GM21737 (cell line): ENCODE results near the gene PCDHGA2.
"Not testable (repeated sequence)": the region's sequence is repeated elsewhere in the genome, so short reads cannot be mapped to it uniquely, and the experiment has no call there.

Source experiments
- ATAC-seq: cut with Tn5 transposase; IDR thresholded peaks from one replicate; pipeline ENCODE4 v1.9.1; 2021; ENCODE audit warnings: mild to moderate bottlenecking, moderate library complexity; ENCODE audit not compliant: unreplicated experiment

Gene PCDHGA2

DNA sequence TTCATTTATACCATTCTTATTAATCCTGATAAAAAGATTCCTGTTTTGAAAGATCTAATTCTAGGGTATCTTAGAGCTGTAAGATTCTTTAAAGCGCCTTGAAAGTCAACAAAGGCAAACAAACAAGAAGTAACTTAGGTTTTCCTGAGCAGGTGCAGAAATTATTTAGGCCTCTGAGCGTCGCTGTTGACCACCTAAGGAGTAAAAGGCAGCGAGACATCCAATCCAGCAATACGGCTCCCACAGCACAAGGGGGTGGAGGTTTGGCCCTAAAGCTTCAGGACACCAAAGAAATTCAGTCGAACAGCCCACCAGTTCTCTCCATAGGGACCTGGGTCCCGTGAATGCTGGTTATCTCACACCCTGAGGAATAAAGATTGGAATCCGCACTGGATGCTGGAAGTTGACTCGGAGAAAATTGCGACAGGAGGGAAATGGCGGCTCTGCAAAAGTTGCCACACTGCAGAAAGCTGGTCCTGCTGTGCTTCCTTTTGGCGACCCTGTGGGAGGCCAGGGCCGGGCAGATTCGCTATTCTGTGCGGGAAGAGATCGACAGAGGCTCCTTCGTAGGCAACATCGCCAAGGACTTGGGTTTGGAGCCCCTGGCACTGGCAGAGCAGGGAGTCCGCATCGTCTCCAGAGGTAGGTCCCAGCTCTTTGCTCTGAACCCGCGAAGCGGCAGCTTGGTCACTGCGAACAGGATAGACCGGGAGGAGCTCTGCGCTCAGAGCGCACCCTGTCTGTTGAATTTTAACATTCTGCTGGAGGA, at the start of gene PCDHGA2:
Gene PCDHGA2, plus strand, starts transcription at position 223 of the 769 bp plus-strand sequence.
- no peak for ATAC-seq

DNA sequence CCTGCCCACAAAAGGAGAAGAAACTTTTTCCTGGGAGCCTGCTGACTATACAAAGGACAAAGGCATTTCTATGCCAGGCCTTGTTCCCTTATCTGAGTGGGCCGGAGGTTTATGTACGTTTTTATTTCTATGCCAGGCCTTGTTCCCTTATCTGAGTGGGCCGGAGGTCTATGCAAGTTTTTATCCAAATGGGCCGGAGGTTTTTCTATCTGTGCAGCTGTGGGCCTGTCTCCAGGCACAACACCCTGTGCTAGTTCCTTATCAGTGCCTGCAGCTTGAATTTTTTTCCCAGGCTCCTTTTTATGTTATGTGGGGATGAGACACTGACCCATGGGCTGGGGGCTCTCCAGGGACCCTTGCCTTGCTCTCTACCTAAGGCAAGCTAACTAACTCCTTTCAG, 40.2 kb upstream of the PCDHGA2 start:
- no peak for ATAC-seq

DNA sequence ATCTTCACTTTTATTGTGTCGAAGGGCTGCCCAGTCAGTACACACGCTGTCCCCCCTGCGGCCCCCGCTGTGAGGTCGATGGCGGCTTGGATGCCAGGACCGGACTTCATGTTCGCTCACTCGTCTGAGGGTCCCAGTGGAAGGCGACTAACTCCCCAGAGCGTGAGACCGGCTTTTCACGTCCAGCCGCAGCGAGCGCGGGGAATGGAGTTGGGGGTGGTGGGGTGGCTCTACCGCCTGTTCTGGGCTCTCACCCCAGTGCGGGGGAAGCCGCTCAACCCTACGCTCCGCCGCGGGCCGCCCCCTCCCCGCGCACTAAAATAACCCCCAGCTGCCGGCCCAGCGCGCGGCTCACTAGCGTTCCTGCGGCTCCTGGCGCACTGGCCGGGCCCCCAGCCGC, 34.8 kb upstream of the PCDHGA2 start, which contains the start of gene SLC25A2:
Gene SLC25A2, minus strand, starts transcription at position 294 of the 400 bp plus-strand sequence. Its CDS starts 184 bp downstream, at position 110.
- ATAC-seq, result no peak

DNA sequence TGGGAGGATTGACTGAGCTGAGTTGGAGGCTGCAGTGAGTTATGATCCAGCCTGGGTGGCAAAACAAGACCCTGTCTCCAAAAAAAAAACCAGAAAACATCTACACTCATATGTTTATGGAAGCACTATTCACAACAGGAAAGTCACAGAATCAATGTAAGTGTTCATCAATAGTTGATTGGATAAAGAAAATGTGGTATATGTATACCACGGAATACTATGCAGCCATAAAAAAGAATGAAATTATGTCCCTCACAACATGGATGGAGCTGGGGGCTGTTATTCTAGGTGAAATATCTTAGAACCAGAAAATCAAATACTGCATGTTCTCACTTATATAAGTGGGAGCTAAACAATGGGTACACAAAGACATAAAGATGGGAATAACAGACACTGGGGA, 31.9 kb upstream of the PCDHGA2 start:
- no peak for ATAC-seq

DNA sequence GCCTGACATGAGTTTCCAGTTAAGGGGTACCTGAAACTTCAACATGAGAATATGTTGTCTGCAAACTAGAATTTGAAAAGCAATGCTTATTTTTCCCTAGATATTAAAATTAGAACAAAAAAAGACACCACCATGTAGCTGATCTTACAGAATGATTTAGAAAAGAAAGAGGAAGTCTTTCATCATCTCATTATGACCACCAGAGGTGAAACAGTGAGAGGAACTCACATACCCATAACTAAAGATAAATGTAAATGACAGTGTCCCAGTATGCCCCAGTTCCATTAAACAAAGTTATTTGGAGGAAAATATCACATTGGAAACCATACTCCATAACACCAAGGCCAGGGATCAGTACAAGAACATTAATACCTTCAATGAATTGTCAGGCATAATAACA, 24.8 kb upstream of the PCDHGA2 start:
- no peak for ATAC-seq

DNA sequence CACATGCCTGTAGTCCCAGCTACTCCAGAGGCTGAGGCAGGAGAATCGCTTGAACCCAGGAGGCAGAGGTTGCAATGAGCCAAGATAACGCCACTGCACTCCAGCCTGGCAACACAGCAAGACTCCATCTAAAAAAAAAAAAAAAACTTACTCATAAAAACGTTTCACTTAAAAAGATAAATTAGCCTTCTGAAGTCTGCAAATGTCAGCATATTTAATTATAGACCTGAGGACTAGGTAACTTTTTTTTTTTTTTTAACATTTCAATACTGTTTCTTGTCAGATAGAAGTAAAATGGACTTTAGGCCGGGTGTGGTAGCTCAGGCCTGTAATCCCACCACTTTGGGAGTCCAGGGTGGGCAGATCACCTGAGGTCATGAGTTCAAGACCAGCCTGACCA, 21.6 kb upstream of the PCDHGA2 start:
- not testable (repeated sequence) for ATAC-seq

DNA sequence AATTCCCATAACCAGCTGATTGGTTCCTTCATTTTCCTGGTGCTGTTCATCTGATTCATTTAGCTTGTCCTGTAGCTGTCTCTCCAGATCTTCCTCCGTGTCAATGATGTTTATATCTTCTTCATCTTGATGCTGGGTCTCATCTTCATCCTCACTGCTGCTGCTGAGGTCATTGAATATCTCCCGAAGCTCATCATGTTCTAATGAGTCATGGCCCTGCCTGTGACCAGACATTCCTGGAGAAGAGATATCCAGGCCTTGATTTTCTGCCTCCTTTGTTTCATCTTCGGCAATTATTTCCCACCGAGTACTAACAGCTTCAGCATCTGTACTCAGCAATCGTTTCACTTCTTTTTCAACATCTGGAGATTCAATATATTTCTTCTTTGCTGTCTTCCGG, 19.4 kb upstream of the PCDHGA2 start:
- no peak for ATAC-seq

DNA sequence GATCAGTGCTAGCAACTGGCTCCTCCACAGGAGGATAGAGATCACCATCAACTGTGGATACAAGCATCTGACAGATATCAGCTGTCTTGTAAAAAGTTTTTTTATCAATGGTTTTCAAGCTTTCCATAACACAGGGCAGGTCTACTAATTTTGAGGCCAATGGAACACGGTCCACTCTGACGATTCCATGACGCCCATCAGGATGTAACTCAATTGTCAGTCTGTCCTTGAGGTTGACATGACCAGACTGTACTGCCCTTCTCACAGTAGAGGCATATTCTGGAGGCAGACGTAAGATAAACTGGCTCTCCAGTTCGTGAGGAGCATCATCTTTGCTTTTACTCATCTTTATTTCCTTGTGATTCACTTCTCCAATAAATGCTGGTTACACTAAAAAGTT, 18.9 kb upstream of the PCDHGA2 start:
- ATAC-seq, result no peak

DNA sequence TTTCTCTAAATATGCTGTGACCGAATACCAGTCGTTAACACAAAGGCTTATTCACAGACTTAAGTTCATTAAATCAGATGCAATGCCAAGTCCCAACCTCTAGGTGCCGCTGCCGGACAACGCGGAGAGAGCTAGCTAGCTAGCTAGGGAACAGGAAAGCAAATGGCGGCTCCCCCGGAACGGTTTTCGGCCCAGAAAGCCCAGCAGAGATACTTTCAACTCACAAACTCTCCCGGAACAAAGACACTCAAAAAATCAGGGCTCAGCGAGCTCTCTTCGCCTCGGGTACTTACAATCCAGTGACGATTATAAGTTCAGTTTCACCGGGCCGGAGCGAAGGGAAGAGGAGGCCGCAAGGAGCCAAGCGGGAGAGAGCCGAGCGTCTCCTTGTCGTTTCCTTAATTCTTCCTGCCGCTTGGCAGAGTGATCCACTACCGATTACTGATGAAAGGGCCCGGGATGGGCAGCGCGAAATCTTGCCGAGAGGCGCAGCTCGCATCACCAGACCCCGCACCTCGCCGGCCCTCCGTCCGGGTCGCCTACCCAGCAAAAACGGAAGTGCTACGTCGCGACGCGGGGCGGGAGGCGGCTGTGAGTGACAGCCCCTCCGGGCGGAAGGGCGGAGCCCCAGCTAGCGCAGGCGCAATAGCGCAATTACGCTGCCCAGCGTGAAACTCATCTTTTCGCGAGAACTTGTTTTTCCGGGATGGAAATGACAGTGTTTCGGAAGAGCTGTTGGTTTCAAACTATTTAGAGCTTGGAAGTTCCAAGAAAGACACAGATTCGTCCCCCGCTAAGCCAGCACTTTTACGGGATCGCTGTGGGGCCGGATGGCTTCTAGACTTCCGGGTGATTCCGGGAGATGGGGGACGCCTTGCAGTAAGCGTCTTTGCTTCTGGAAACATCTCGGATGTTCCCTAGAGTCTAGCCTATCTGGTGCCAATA, 18.1 kb upstream of the PCDHGA2 start, which contains the start of gene TAF7:
Gene TAF7, minus strand, starts transcription at position 560 of the 945 bp plus-strand sequence. CDS start 740 bp downstream, outside the sequence.
- ATAC-seq, result peak; percentile 98

DNA sequence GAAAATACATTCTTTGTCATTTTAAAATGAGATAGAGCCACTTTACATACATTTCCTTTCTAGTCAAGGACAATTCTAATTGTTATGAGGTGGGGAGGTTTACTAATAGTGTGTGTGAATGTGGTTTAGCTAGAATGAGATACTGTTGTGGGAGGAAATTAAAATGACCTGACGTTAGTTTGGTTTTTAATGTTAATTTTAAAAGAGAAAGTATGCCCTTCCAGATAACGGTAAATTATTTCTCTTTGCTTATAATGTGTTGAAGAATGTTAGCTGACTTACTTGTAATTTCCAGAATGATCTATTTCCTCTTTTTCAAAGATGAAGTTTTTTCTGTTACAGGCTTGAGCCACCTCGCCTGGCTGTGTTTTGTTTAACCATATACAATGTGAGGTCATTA, 16.3 kb upstream of the PCDHGA2 start:
- no peak for ATAC-seq

DNA sequence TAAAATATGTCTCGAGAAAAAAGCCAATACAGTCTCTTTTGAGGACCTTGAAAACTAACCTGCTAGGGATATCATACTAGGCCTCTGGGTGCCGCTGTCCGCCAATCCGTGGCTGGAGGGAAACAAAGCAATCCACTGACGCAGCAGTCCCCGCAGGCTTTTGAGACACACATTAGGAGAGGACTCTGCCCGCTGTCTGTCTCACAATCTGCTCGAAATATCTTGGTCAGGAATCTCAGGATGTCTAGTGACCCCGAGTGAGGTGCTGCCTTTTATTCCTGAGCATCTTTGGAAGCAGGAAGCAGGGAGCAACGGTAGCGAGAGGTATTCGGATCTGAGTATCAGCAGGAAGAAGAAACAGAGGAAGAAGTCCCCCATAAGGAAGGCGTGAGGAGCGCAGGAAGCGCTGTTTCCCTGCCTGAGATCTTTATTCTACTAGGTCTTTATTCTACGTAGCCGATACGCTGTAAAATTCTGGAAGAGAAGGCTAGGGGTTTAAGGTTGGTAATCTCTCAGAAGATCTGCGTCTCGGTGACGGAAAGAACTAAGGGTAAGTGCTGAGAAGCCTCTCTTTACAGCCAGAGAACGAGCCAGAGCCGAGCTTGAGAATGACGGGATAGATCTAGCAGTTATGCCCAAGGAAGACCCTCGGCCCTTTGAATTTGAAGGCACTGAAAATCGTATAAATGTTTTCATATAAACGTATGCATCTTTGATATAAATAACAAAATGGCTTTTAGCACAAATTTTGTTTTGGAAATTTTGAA, 12.3 kb upstream of the PCDHGA2 start:
- ATAC-seq, result no peak

DNA sequence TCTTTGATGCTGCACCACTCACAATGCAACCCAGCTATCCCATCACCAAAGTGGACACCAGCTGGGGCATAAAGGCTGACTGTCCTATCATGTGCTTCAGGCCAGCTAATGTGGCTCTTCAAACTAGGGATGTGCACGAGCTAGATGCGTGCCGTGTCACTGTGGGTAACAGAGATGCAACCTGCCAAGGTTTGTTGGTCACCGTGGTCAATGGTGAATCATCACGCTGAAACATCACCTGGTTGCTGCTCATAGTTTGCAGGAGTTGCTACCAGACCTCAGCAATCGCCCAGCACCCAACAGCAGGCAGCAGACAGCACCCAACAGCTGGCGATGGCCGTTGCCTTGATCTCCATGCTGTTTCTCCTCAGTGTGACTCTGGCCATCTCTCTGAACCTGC, 10.3 kb upstream of the PCDHGA2 start:
- no peak for ATAC-seq

DNA sequence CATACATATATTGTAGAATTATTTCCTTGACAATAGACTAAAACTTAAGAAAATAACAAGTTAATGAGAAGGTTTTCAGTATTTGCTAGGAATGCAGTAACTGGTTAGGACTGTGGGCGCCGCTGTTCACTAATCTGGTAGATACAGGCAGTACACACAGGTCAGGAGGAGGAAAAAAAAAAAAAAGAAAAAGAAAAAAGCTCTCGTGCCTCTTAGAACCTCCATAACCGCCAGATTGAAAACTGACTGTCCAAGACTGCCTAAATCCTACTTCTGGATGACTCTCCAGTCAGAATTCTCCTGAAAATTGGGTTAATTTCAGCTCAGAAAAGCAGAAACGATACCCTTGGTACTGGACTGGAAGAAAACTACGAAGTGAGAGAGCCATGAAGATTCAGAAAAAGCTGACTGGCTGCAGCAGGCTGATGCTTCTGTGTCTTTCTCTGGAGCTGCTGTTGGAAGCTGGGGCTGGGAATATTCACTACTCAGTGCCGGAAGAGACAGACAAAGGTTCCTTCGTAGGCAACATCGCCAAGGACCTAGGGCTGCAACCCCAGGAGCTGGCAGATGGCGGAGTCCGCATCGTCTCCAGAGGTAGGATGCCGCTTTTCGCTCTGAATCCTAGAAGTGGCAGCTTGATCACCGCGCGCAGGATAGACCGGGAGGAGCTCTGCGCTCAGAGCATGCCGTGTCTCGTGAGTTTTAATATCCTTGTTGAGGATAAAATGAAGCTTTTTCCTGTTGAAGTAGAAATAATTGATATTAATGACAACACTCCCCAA, 8.1 kb upstream of the PCDHGA2 start, which contains the start of gene PCDHGA1:
Gene PCDHGA1, plus strand, starts transcription at position 216 of the 782 bp plus-strand sequence.
- no peak for ATAC-seq

DNA sequence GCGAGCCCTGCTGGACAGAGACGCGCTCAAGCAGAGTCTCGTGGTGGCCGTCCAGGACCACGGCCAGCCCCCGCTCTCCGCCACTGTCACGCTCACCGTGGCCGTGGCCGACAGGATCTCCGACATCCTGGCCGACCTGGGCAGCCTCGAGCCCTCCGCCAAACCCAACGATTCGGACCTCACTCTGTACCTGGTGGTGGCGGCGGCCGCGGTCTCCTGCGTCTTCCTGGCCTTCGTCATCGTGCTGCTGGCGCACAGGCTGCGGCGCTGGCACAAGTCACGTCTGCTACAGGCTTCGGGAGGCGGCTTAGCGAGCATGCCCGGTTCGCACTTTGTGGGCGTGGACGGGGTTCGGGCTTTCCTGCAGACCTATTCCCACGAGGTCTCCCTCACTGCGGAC, 6.0 kb upstream of the PCDHGA2 start:
- ATAC-seq, result not testable (repeated sequence)

DNA sequence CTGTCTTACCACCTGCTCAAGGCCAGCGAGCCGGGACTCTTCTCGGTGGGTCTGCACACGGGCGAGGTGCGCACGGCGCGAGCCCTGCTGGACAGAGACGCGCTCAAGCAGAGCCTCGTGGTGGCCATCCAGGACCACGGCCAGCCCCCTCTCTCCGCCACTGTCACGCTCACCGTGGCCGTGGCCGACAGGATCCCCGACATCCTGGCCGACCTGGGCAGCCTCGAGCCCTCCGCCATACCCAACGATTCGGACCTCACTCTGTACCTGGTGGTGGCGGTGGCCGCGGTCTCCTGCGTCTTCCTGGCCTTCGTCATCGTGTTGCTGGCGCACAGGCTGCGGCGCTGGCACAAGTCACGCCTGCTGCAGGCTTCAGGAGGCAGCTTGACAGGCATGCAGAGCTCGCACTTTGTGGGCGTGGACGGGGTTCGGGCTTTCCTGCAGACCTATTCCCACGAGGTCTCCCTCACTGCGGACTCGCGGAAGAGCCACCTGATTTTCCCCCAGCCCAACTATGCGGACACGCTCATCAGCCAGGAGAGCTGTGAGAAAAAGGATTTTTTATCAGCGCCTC, 2.3 kb downstream of the PCDHGA2 start:
- ATAC-seq, result not testable (repeated sequence)

DNA sequence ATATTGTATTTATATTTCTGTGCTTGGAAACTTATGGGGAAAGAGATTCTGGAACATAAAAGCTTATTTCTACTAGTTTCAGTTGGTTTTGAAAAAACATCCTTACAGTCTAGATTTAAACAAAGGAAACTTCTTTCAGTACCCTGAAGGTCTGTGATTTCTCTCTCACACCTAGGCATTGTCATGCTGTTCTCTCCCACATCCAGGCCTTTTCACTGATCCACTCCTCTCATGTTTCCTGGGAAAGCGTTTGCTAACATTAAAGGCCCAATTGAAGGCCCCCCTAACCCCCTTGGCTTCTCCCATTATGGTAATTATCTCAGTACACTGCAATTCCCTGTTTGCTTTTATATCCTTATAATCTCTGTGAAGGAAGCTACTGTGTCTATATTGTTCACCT, 4.2 kb downstream of the PCDHGA2 start:
- no peak for ATAC-seq

DNA sequence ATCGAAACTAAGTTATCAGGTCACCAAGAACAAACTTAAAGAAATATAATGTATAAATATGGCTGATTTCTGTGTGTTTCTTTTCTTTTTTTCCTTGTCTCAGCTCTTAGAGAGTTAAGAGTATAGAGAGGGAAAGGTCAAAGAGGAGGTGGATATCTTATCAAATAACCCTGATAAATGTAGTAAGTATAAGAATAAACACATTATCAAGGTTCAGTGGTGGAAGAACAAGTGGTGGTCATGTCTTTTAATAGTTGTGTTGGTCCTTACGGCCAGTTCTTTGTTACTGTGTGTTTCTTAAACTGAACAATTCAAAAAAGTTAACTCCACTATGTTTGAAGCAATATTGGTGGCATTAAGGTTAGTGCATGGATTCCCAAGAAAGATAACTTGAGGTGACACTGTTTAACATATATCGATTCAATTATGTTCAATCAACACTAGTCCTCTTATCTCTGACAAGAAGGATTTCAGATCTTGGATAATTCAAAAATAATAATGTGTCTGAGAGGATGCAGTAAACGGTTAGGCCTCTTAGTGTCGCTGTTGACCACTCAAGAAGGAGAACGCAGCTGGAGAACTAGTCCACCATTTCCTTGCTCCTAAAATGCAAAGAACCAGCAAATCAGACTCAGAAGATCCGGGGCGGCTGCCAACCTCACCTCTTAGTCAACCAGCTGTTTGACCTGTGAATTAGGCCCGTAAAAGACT, 4.8 kb downstream of the PCDHGA2 start, which contains the start of gene PCDHGA3:
Gene PCDHGA3, plus strand, starts transcription at position 588 of the 711 bp plus-strand sequence. CDS start 205 bp downstream, outside the sequence.
- no peak for ATAC-seq

DNA sequence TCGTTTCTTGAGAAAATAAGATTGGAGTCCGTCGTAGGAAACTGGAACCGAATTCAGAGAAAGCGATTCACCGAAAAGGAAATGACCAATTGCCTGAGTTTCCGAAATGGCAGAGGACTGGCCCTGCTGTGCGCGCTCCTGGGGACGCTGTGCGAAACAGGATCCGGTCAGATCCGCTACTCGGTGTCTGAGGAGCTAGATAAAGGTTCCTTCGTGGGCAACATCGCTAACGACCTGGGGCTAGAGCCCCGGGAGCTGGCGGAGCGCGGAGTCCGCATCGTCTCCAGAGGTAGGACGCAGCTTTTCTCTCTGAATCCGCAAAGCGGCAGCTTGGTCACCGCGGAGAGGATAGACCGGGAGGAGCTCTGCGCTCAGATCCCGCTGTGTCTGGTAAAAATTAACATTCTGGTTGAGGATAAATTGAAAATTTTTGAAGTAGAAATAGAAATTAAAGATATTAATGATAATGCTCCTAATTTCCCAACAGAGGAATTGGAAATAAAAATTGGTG, 5.4 kb downstream of the PCDHGA2 start:
- ATAC-seq, result no peak

DNA sequence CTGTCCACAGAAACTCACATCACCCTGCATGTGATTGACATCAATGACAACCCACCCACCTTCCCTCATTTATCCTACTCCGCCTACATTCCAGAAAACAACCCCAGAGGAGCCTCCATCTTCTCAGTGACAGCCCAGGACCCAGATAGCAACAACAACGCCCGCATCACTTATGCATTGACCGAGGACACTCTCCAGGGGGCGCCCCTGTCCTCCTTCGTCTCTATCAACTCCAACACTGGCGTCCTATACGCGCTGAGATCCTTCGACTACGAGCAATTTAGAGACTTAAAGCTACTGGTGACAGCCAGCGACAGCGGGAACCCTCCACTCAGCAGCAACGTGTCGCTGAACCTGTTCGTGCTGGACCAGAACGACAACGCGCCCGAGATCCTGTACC, 6.8 kb downstream of the PCDHGA2 start:
- ATAC-seq, result no peak
